HepG2 (cell line): ENCODE data around the gene CD69. TPM values are rescaled to one million over a fixed set of nuclear protein-coding genes. Genes with fewer than 3 reads are reported as not detected.

Experiments
- ATAC-seq: fragments of 200-7000 bp; cut with Tn5 transposase; 3 replicates; pipeline ENCODE4 v1.9.1; 2020; ENCODE audit warnings: mild to moderate bottlenecking, moderate library complexity
- BruUV-seq: library from RNA; stranded (reverse); fragments of 400-500 nt; replicated peaks from 2 replicates; lab custom pipeline; 2021; lab: Mats Ljungman, UMichigan
- CTCF ChIA-PET: fragments of 300-600 bp; formaldehyde crosslinking; extraction: SDS; loops from one replicate; lab custom pipeline; 2021; ENCODE audit warnings: low total read pairs, inconsistent platforms, low intra/inter-chr PET ratio; lab: Yijun Ruan, JAX
- POLR2A ChIA-PET: fragments of 350-600 bp; sonication (Branson Sonifier 250); formaldehyde crosslinking; loops from one replicate; lab custom pipeline; 2020; ENCODE audit warnings: antibody characterized with exemption, inconsistent platforms; lab: Yijun Ruan, JAX
- DNase-seq: peaks from one replicate; pipeline ENCODE4 v3.0.0-alpha.2; 2015; ENCODE audit warnings: low spot score
- FAIRE-seq: peaks from 3 replicates; lab custom pipeline; 2011; peaks lifted over from hg19 to GRCh38; lab: Jason Lieb, UNC
- H2AFZ ChIP-seq: one replicate; pipeline ENCODE4 v1.6.1; 2011; ENCODE audit warnings: low read length, inconsistent platforms
- H3K27ac ChIP-seq: fragments of 300-600 bp; 3 replicates; pipeline ENCODE4 v1.8.0; 2011; ENCODE audit warnings: mixed run types, mild to moderate bottlenecking, mixed read lengths, low read length, inconsistent platforms; ENCODE audit not compliant: insufficient read depth; ENCODE audit errors: extremely low read length
- H3K27me3 ChIP-seq, 2 experiments: fragments of 200-600 bp in 1 of 2; 2 replicates in 1 of 2; 3 replicates in 1 of 2; pipeline versions ENCODE4 v1.6.0 to v1.8.0; 2011; ENCODE audit warnings: low read length in 2 of 2, mild to moderate bottlenecking in 2 of 2, moderate library complexity in 2 of 2, inconsistent platforms in 1 of 2; ENCODE audit not compliant: insufficient read depth in 2 of 2, control insufficient read depth in 1 of 2
- H3K36me3 ChIP-seq, 2 experiments: fragments of 200-600 bp in 1 of 2; replicated peaks in 1 of 2; 2 replicates in 1 of 2; 3 replicates in 1 of 2; pipeline versions ENCODE4 v1.5.1 to v1.8.0; 2011; ENCODE audit warnings: low read length in 2 of 2, inconsistent platforms in 1 of 2; ENCODE audit not compliant: insufficient read depth in 2 of 2, control insufficient read depth in 1 of 2
- H3K4me1 ChIP-seq: 2 replicates; pipeline ENCODE4 v1.5.1; 2012; ENCODE audit warnings: low read length, inconsistent platforms; ENCODE audit not compliant: insufficient read depth
- H3K4me2 ChIP-seq: 2 replicates; pipeline ENCODE4 v1.6.0; 2011; ENCODE audit warnings: low read depth, low read length, inconsistent platforms
- H3K4me3 ChIP-seq, 3 experiments: fragments of 200-600 bp in 1 of 3; sonication (generic), shearing (Covaris generic) in 1 of 3; replicated peaks in 1 of 3; 2 replicates each; pipeline ENCODE4 v1.5.1; 2011 to 2016; ENCODE audit warnings: low read length in 3 of 3, inconsistent platforms in 2 of 3, low read depth in 2 of 3, mild to moderate bottlenecking in 2 of 3, control low read depth in 1 of 3, mixed read lengths in 1 of 3; ENCODE audit not compliant: insufficient read depth in 1 of 3
- H3K79me2 ChIP-seq: one replicate; pipeline ENCODE4 v1.6.1; 2011; ENCODE audit warnings: low read length, inconsistent platforms; ENCODE audit not compliant: insufficient read depth
- H3K9ac ChIP-seq: 2 replicates; pipeline ENCODE4 v1.6.0; 2011; ENCODE audit warnings: mild to moderate bottlenecking, low read depth, low read length, inconsistent platforms; ENCODE audit not compliant: insufficient read depth
- H3K9me3 ChIP-seq: 2 replicates; pipeline ENCODE4 v1.5.1; 2012; ENCODE audit warnings: mild to moderate bottlenecking, low read length
- H4K20me1 ChIP-seq: 2 replicates; pipeline ENCODE4 v1.6.0; 2011; ENCODE audit warnings: inconsistent platforms, mild to moderate bottlenecking, low read length, moderate library complexity; ENCODE audit not compliant: insufficient read depth
- ATAD3A ChIP-seq: sonication (generic); formaldehyde crosslinking; IDR thresholded peaks from 2 replicates; pipeline ENCODE4 v1.4.0; 2020; ENCODE audit warnings: missing genetic modification reagents
- ETV6 ChIP-seq: sonication (generic); formaldehyde crosslinking; conservative IDR thresholded peaks from 2 replicates; pipeline ENCODE4 v1.4.0; 2020; ENCODE audit warnings: missing genetic modification reagents
- HOXA7 ChIP-seq: sonication (generic); formaldehyde crosslinking; IDR thresholded peaks from 2 replicates; pipeline ENCODE4 v1.8.1; 2022; ENCODE audit warnings: mild to moderate bottlenecking, missing genetic modification reagents, moderate library complexity
- MEF2D ChIP-seq: sonication (generic); formaldehyde crosslinking; IDR thresholded peaks from 2 replicates; pipeline ENCODE4 v1.5.1; 2020; ENCODE audit warnings: mild to moderate bottlenecking, missing genetic modification reagents
- NBN ChIP-seq: fragments of 450-650 bp; conservative IDR thresholded peaks from 2 replicates; pipeline ENCODE4 v1.6.1; 2017
- RNF2 ChIP-seq: fragments of 450-650 bp; conservative IDR thresholded peaks from 2 replicates; pipeline ENCODE4 v1.6.1; 2016; ENCODE audit warnings: low read depth
- SATB2 ChIP-seq: sonication (generic); formaldehyde crosslinking; IDR thresholded peaks from 2 replicates; pipeline ENCODE4 v1.5.0; 2020; ENCODE audit warnings: missing genetic modification reagents
- TRIM24 ChIP-seq: sonication (generic); formaldehyde crosslinking; IDR thresholded peaks from 2 replicates; pipeline ENCODE4 v1.8.0; 2022; ENCODE audit warnings: mild to moderate bottlenecking, missing genetic modification reagents
- ZNF160 ChIP-seq: sonication (generic); formaldehyde crosslinking; IDR thresholded peaks from 2 replicates; pipeline ENCODE4 v1.8.0; 2022; ENCODE audit warnings: mild to moderate bottlenecking, inconsistent platforms, missing genetic modification reagents
- ZNF253 ChIP-seq: sonication (generic); formaldehyde crosslinking; IDR thresholded peaks from 2 replicates; pipeline ENCODE4 v1.8.0; 2022; ENCODE audit warnings: mild to moderate bottlenecking, missing genetic modification reagents, borderline replicate concordance
- ZNF3 ChIP-seq: IDR thresholded peaks from 2 replicates; pipeline ENCODE4 v1.7.0; 2017; ENCODE audit warnings: inconsistent platforms
- ZNF615 ChIP-seq: sonication (generic); formaldehyde crosslinking; IDR thresholded peaks from 2 replicates; pipeline ENCODE4 v1.5.0; 2020; ENCODE audit warnings: mild to moderate bottlenecking, missing genetic modification reagents, borderline replicate concordance
- WGBS: methylation state at CpG from one replicate; pipeline ENCODE4 v1.1.6; 2017; ENCODE audit warnings: low lambda C conversion rate; 5-methylcytosine and 5-hydroxymethylcytosine counted together
- in situ Hi-C: cut with HindIII; loops from 2 replicates; pipeline ENCODE4 v1.10.0; 2017; ENCODE audit warnings: low pct_unique_long_range_greater_than_20kb; ENCODE audit not compliant: extremely low pct_ligation_motif_present
- intact Hi-C: fragments of 100-400 bp; cut with micrococcal nuclease; formaldehyde crosslinking; loops from one replicate; pipeline ENCODE4 v1.10.0; 2022; ENCODE audit not compliant: unreplicated experiment
- polyA plus RNA-seq, 8 experiments: library from polyadenylated mRNA; depleted of rRNA in 3 of 8; stranded (reverse) in 7 of 8; unstranded in 1 of 8; fragments of >200 nt; fragmentation: Illumina TruSeq in 4 of 8; extraction: Trizol in 4 of 8; gene quantifications; 2 replicates each; pipeline versions ENCODE4 v1.2.1 to v1.2.3, GENCODE V29; 2011 to 2016; ENCODE audit warnings: low read depth in 4 of 8, missing spikeins in 1 of 8, mixed read lengths in 1 of 8; ENCODE audit not compliant: insufficient read depth in 1 of 8
- total RNA-seq, 5 experiments: library from RNA; depleted of rRNA; stranded (reverse); fragments of >200 nt; fragmentation: Illumina TruSeq; extraction: Trizol; gene quantifications; 2 replicates each; pipeline ENCODE4 v1.2.3, GENCODE V29; 2016; ENCODE audit warnings: low read depth in 1 of 5
- TF ChIP-seq, protein P1 (sequence below): sonication (generic); formaldehyde crosslinking; IDR thresholded peaks from 2 replicates; pipeline ENCODE4 v1.4.0; 2020; ENCODE audit warnings: mild to moderate bottlenecking, missing genetic modification reagents, borderline replicate concordance
- TF ChIP-seq, protein P2 (sequence below): sonication (generic); formaldehyde crosslinking; IDR thresholded peaks from 2 replicates; pipeline ENCODE4; 2020; ENCODE audit warnings: missing genetic modification reagents, mild to moderate bottlenecking, borderline replicate concordance
- TF ChIP-seq, protein P3 (sequence below): IDR thresholded peaks from 2 replicates; pipeline ENCODE4 v1.6.1; 2012; ENCODE audit warnings: inconsistent platforms
- TF ChIP-seq, protein P4 (sequence below): sonication (generic); formaldehyde crosslinking; IDR thresholded peaks from 2 replicates; pipeline ENCODE4 v1.4.0; 2020; ENCODE audit warnings: missing genetic modification reagents, borderline replicate concordance

The CD69 gene
- total and polyA plus RNA-seq, 2 of the 13 experiments (the other 11 are each of a cell fraction or from before 2014, with no cell fraction given): not detected

DNA sequence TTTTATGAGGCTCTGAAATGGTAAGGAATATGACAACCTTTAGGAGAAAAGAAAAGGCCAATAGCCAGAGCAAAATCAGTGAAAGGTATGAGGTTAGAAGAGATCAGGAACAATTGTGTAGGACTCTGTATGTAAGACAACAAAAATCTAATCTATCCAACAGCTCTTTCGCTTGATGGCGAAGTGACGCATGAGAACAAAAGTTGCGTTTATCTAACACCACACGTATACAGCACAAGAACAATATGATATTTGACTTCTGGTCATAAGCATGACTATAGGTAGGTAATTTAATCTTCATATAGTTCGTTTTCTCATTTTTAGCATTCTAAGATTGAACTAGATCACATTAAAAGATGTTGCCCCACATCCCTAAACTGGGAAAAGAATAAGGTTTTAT, 29.3 kb downstream of the CD69 start:
- Histone ChIP-seq H3K4me2 (no peak overlapping the region), H3K36me3 (no peaks in the 10 kb centered on the region), H3K4me1 (no peaks in the 10 kb centered on the region), H3K27ac (no peak overlapping the region), H3K4me3 (no peak overlapping the region), H2AFZ (no peak overlapping the region), H3K79me2 (no peaks in the 10 kb centered on the region), H3K27me3 (0 out of 5 replicates have a peak, but pooled peaks cover 0 to 3% of the 10 kb centered on the region in 2 experiments), H3K9ac (no peak overlapping the region), H3K9me3 (no peaks in the 10 kb centered on the region), H4K20me1 (no peaks in the 10 kb centered on the region)
- DNase-seq (no peak), ATAC-seq (no peak), FAIRE-seq (no peak)
- 33% methylated on average over 6 of the region's 6 CpGs for WGBS
- in situ Hi-C loops (no loop called here), intact Hi-C loops (no loop called here)
- POLR2A ChIA-PET: no interaction called here
- CTCF ChIA-PET: no interaction called here
- BruUV-seq: no TSS peak
- TF ChIP-seq MEF2D (CRISPR knock-in tag) (no peak), TRIM24 (no peak), ZNF160 (CRISPR knock-in tag) (no peak), ZNF615 (CRISPR knock-in tag) (no peak), ETV6 (CRISPR knock-in tag) (no peak), HOXA7 (CRISPR knock-in tag) (no peak), RNF2 (no peak), SATB2 (CRISPR knock-in tag) (no peak), ZNF253 (no peak), ATAD3A (CRISPR knock-in tag) (no peak), ZNF3 (CRISPR knock-in tag) (no peak), NBN (no peak)
- TF ChIP-seq, protein P1, sequence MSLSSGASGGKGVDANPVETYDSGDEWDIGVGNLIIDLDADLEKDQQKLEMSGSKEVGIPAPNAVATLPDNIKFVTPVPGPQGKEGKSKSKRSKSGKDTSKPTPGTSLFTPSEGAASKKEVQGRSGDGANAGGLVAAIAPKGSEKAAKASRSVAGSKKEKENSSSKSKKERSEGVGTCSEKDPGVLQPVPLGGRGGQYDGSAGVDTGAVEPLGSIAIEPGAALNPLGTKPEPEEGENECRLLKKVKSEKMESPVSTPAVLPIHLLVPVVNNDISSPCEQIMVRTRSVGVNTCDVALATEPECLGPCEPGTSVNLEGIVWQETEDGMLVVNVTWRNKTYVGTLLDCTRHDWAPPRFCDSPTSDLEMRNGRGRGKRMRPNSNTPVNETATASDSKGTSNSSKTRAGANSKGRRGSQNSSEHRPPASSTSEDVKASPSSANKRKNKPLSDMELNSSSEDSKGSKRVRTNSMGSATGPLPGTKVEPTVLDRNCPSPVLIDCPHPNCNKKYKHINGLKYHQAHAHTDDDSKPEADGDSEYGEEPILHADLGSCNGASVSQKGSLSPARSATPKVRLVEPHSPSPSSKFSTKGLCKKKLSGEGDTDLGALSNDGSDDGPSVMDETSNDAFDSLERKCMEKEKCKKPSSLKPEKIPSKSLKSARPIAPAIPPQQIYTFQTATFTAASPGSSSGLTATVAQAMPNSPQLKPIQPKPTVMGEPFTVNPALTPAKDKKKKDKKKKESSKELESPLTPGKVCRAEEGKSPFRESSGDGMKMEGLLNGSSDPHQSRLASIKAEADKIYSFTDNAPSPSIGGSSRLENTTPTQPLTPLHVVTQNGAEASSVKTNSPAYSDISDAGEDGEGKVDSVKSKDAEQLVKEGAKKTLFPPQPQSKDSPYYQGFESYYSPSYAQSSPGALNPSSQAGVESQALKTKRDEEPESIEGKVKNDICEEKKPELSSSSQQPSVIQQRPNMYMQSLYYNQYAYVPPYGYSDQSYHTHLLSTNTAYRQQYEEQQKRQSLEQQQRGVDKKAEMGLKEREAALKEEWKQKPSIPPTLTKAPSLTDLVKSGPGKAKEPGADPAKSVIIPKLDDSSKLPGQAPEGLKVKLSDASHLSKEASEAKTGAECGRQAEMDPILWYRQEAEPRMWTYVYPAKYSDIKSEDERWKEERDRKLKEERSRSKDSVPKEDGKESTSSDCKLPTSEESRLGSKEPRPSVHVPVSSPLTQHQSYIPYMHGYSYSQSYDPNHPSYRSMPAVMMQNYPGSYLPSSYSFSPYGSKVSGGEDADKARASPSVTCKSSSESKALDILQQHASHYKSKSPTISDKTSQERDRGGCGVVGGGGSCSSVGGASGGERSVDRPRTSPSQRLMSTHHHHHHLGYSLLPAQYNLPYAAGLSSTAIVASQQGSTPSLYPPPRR (CRISPR knock-in tag): no peak
- TF ChIP-seq, protein P2, sequence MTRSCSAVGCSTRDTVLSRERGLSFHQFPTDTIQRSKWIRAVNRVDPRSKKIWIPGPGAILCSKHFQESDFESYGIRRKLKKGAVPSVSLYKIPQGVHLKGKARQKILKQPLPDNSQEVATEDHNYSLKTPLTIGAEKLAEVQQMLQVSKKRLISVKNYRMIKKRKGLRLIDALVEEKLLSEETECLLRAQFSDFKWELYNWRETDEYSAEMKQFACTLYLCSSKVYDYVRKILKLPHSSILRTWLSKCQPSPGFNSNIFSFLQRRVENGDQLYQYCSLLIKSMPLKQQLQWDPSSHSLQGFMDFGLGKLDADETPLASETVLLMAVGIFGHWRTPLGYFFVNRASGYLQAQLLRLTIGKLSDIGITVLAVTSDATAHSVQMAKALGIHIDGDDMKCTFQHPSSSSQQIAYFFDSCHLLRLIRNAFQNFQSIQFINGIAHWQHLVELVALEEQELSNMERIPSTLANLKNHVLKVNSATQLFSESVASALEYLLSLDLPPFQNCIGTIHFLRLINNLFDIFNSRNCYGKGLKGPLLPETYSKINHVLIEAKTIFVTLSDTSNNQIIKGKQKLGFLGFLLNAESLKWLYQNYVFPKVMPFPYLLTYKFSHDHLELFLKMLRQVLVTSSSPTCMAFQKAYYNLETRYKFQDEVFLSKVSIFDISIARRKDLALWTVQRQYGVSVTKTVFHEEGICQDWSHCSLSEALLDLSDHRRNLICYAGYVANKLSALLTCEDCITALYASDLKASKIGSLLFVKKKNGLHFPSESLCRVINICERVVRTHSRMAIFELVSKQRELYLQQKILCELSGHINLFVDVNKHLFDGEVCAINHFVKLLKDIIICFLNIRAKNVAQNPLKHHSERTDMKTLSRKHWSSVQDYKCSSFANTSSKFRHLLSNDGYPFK (CRISPR knock-in tag): no peak
- TF ChIP-seq, protein P3, sequence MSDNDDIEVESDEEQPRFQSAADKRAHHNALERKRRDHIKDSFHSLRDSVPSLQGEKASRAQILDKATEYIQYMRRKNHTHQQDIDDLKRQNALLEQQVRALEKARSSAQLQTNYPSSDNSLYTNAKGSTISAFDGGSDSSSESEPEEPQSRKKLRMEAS: no peak
- TF ChIP-seq, protein P4, sequence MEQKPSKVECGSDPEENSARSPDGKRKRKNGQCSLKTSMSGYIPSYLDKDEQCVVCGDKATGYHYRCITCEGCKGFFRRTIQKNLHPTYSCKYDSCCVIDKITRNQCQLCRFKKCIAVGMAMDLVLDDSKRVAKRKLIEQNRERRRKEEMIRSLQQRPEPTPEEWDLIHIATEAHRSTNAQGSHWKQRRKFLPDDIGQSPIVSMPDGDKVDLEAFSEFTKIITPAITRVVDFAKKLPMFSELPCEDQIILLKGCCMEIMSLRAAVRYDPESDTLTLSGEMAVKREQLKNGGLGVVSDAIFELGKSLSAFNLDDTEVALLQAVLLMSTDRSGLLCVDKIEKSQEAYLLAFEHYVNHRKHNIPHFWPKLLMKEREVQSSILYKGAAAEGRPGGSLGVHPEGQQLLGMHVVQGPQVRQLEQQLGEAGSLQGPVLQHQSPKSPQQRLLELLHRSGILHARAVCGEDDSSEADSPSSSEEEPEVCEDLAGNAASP: no peak
